ENCODE measurements around the gene BCO1.

BCO1 gene

DNA sequence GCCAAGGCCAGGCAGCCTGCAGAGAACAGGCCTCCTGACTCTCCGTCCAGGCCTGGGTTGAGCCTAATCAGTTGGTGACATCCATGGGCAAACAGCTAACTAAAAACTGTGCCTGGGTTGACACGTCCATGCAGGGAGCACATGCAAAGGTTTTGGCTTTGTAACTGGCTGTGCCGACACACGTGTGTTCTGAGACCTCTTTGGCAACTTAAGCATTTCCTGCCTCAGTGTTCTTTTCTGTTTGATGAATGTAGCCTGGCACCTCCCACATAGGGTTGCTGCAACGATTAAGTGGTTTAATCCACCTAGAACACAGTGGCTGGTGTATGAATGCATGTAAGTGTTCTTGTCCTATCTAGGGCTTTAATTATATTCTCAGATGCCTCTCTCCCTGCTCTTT is 3.2 kb downstream of the BCO1 start:
- in situ Hi-C loops (cut with MboI; ENCODE audit: low pct_unique_long_range_greater_than_20kb, low sequenced_read_pairs, unreplicated experiment) = no loop called here
- no peak for DNase-seq (ENCODE audit: low spot score)
- no peak for TF ChIP-seq CTCF (IDR thresholded peaks at IDR 0.05; ENCODE audit: extremely low read depth, insufficient read depth, missing control alignments)

- in situ Hi-C loops (cut with MboI; ENCODE audit: low pct_unique_long_range_greater_than_20kb, low sequenced_read_pairs, unreplicated experiment) = no loop called here
- no peak for DNase-seq (ENCODE audit: low spot score)
- TF ChIP-seq CTCF (IDR thresholded peaks at IDR 0.05; ENCODE audit: extremely low read depth, insufficient read depth, missing control alignments) = no peak
Observed at GRCh38 chr16:81242977-81243618, 4.6 kb downstream of the BCO1 start.

DNA sequence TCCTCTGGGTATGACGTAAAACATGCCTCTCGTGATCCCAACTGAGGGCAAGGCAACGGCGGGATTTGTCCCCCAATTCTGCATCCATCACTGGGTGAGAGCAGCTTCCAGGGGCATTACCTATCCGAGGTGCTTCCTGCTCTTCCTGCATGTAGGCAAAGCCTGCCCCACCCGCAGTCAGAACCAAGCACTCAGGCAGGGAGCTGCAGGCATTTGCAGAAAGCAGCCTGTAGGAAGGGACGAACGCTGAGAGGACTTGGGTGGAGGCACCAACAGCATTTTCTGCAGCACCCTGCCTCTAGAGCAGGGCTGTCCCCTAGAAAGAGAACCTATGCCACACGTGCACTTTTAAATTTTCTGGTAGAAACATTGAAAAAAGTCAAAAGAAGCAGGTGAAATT is 5.5 kb downstream of the BCO1 start:
- TF ChIP-seq CTCF (IDR thresholded peaks at IDR 0.05; ENCODE audit: extremely low read depth, insufficient read depth, missing control alignments) = no peak
- in situ Hi-C loops (cut with MboI; ENCODE audit: low pct_unique_long_range_greater_than_20kb, low sequenced_read_pairs, unreplicated experiment) = no loop called here
- no peak for DNase-seq (ENCODE audit: low spot score)

DNA sequence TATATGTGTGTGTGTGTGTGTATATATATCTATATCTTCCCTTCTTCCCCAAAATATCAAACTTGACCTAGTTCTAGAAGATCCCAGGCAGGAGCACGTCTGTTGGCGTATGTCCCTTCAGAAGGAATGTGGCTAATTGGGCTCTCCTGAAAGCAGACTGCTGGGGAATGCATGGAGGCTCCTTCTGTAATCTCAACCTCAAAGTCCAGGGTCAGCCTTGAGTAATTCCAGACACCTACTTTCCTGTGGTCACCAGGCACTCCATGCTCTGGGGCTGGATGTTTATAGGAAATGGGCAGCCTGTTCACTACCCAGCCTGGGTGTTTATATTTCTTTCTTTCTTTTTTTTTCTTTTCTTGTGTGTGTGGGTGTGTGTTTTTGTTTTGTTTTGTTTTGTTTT is 13.4 kb downstream of the BCO1 start:
- no peak for TF ChIP-seq CTCF (IDR thresholded peaks at IDR 0.05; ENCODE audit: extremely low read depth, insufficient read depth, missing control alignments)
- in situ Hi-C loops (cut with MboI; ENCODE audit: low pct_unique_long_range_greater_than_20kb, low sequenced_read_pairs, unreplicated experiment) = no loop called here
- DNase-seq (ENCODE audit: low spot score) = no peak

- no peak for TF ChIP-seq CTCF (IDR thresholded peaks at IDR 0.05; ENCODE audit: extremely low read depth, insufficient read depth, missing control alignments)
- no peak for DNase-seq (ENCODE audit: low spot score)
- in situ Hi-C loops (cut with MboI; ENCODE audit: low pct_unique_long_range_greater_than_20kb, low sequenced_read_pairs, unreplicated experiment) = no loop called here
Observed at GRCh38 chr16:81253141-81253540, 14.7 kb downstream of the BCO1 start.

DNA sequence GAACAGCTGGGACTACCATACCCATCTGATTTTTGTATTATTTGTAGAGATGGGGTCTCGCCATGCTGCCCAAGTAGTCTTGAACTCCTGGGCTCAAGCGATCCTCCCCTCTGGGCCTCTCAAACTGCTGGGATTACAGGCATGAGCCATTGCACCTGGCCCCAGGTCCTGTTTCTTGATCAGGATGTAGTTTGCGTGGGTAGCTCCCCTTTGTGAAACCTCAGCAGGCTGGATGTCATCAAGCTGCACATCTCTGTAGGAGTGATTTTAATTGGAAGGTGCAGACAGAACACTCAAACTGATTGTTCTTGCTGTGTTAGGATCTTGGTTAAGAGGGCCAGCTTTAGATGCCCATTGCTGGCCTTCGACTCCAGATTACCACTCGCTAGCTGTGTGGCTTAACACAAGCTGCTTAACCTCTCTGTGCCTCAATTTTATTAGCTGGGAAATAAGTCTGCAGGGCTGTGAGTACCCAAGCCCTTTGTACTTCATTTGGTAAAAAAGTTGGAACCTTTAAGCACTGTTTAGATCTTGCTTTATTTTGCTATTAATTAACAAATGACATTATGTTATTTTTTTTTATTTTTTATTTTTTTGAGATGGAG is 16.5 kb downstream of the BCO1 start:
- TF ChIP-seq CTCF (IDR thresholded peaks at IDR 0.05; ENCODE audit: extremely low read depth, insufficient read depth, missing control alignments) = no peak
- DNase-seq (ENCODE audit: low spot score) = no peak
- in situ Hi-C loops (cut with MboI; ENCODE audit: low pct_unique_long_range_greater_than_20kb, low sequenced_read_pairs, unreplicated experiment) = no loop called here

Measured in GM13977 (cell line).